Measurements from ENCODE around the gene BCAS3. TPM values are rescaled to one million over a fixed set of nuclear protein-coding genes. Genes with fewer than 3 reads are reported as not detected.

The BCAS3 gene
- total RNA-seq, 2 experiments from 2014 or later: 13.4 to 14.5 TPM

GRCh38 chr17:61415374-61416210 lies 737.9 kb downstream of the BCAS3 start:
- Histone ChIP-seq H3K4me1 (ENCODE audit: insufficient read depth, low read length, poor library complexity, severe bottlenecking) (peaks cover 20% of the 10 kb centered on the region), H3K36me3 (ENCODE audit: insufficient read depth, low read length) (no peaks in the 10 kb centered on the region), H3K9me2 (ENCODE audit: insufficient read depth, low read length) (no peaks in the 10 kb centered on the region), H3K9me3 (ENCODE audit: low read length) (no peaks in the 10 kb centered on the region), H3K4me3 (ENCODE audit: low read depth, low read length, poor library complexity, severe bottlenecking) (no peak overlapping the region), H2AFZ (ENCODE audit: low read length) (no peak overlapping the region), H3K4me2 (ENCODE audit: low read length) (no peak overlapping the region), H3K79me2 (ENCODE audit: insufficient read depth, low read depth, low read length) (no peaks in the 10 kb centered on the region), H3K27ac (ENCODE audit: low read depth, low read length, poor library complexity, severe bottlenecking) (no peak overlapping the region), H4K20me1 (ENCODE audit: insufficient read depth, low read length) (no peaks in the 10 kb centered on the region)
- no TSS peak for BruUV-seq (replicated peaks)
- CTCF ChIA-PET (ENCODE audit: unreplicated experiment): interaction anchor here (0.7 kb wide), 1 partner anchor 119 kb away, joined by 3 read pairs; no protein-coding TSS in a partner anchor
- POLR2A ChIA-PET: interaction anchor here (0.6 kb wide), 1 partner anchor 104 kb away, joined by 3 read pairs; no protein-coding TSS in a partner anchor
- no peak for TF ChIP-seq CTCF (conservative IDR thresholded peaks at IDR 0.05; ENCODE audit: low read length)
- TF ChIP-seq EZH2phosphoT487 (IDR thresholded peaks at IDR 0.05; ENCODE audit: borderline replicate concordance, low read depth, low read length): no peak
- intact Hi-C loops (cut with micrococcal nuclease; ENCODE audit: unreplicated experiment): no loop called here
- DNase-seq (ENCODE audit: low spot score): no peak

- Histone ChIP-seq H3K27ac (ENCODE audit: low read depth, low read length, poor library complexity, severe bottlenecking) (no peak overlapping the region), H3K79me2 (ENCODE audit: insufficient read depth, low read depth, low read length) (no peaks in the 10 kb centered on the region), H3K36me3 (ENCODE audit: insufficient read depth, low read length) (no peaks in the 10 kb centered on the region), H3K9me2 (ENCODE audit: insufficient read depth, low read length) (no peaks in the 10 kb centered on the region), H3K4me1 (ENCODE audit: insufficient read depth, low read length, poor library complexity, severe bottlenecking) (peaks cover 18% of the 10 kb centered on the region), H4K20me1 (ENCODE audit: insufficient read depth, low read length) (no peaks in the 10 kb centered on the region), H3K4me2 (ENCODE audit: low read length) (no peak overlapping the region), H2AFZ (ENCODE audit: low read length) (no peak overlapping the region), H3K9me3 (ENCODE audit: low read length) (no peaks in the 10 kb centered on the region), H3K4me3 (ENCODE audit: low read depth, low read length, poor library complexity, severe bottlenecking) (no peak overlapping the region)
- BruUV-seq (replicated peaks): no TSS peak
- CTCF ChIA-PET (ENCODE audit: unreplicated experiment): interaction anchor here (0.7 kb wide), 1 partner anchor 118 kb away, joined by 3 read pairs; no protein-coding TSS in a partner anchor
- intact Hi-C loops (cut with micrococcal nuclease; ENCODE audit: unreplicated experiment): no loop called here
- POLR2A ChIA-PET: no interaction called here
- TF ChIP-seq EZH2phosphoT487 (IDR thresholded peaks at IDR 0.05; ENCODE audit: borderline replicate concordance, low read depth, low read length): no peak
- no peak for TF ChIP-seq CTCF (conservative IDR thresholded peaks at IDR 0.05; ENCODE audit: low read length)
- DNase-seq (ENCODE audit: low spot score): no peak
Observed at GRCh38 chr17:61416211-61416539, 738.5 kb downstream of the BCAS3 start.
